Fibroblast of villous mesenchyme (primary cell): ENCODE measurements around the gene MCRIP1. TPM values are rescaled to one million over a fixed set of nuclear protein-coding genes. Genes with fewer than 3 reads are reported as not detected.

Experiments
- DNase-seq: peaks from one replicate; pipeline ENCODE4 v3.0.0-alpha.2; 2010; ENCODE audit warnings: low read depth
- H3K4me3 ChIP-seq: 2 replicates; pipeline ENCODE4 v1.5.1; 2011; ENCODE audit warnings: low read depth, mild to moderate bottlenecking, low read length
- total RNA-seq: library from RNA; depleted of rRNA; stranded (reverse); fragments of >200 nt; gene quantifications from 2 replicates; pipeline ENCODE4 v1.2.3, GENCODE V29; 2012
- TF ChIP-seq, protein P1 (sequence below): IDR thresholded peaks from 2 replicates; pipeline ENCODE4 v1.5.1; 2012; ENCODE audit warnings: low read depth, mild to moderate bottlenecking, low read length; ENCODE audit not compliant: insufficient read depth

MCRIP1 gene
- total RNA-seq, 1 donor = 55.7 TPM

DNA sequence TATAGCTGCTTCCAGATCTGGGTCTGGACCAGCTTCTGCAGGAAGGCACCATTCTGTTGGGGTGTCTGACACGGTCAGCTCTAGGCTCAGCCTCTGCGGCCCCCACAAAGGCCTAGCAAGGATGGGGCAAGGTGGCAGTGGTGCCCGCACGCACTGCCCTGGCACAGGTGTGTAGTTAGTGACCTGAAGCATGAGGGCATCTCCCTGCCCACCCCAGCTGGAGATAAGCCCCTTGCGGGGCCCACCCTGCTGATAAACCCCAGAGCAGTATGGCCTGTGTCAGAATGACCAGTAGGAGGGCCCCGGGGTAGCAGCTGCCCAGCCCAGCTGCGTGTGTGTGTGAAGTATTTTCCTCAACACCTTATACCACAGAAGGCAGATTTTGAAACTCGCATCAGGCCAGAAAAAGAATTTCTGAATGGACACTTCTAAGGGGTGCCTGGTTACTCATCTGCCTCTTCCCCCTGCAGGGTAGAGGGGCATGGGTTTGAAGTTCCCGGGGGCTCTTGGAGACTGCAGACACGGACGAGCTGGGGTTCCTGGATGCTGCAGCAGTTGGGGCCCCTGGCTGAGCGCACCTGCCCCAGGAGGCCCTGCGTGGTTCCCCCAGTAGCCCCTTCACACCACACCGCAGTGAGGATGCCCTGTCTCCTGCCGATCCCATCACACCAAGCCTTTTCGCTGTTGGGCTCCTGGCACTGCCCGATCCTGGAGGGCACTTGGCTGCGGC is 33.5 kb upstream of the MCRIP1 start:
- TF ChIP-seq, protein P1, sequence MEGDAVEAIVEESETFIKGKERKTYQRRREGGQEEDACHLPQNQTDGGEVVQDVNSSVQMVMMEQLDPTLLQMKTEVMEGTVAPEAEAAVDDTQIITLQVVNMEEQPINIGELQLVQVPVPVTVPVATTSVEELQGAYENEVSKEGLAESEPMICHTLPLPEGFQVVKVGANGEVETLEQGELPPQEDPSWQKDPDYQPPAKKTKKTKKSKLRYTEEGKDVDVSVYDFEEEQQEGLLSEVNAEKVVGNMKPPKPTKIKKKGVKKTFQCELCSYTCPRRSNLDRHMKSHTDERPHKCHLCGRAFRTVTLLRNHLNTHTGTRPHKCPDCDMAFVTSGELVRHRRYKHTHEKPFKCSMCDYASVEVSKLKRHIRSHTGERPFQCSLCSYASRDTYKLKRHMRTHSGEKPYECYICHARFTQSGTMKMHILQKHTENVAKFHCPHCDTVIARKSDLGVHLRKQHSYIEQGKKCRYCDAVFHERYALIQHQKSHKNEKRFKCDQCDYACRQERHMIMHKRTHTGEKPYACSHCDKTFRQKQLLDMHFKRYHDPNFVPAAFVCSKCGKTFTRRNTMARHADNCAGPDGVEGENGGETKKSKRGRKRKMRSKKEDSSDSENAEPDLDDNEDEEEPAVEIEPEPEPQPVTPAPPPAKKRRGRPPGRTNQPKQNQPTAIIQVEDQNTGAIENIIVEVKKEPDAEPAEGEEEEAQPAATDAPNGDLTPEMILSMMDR = no peak
- H3K4me3 ChIP-seq = no peak overlapping the region
- peak; percentile 55 for DNase-seq

DNA sequence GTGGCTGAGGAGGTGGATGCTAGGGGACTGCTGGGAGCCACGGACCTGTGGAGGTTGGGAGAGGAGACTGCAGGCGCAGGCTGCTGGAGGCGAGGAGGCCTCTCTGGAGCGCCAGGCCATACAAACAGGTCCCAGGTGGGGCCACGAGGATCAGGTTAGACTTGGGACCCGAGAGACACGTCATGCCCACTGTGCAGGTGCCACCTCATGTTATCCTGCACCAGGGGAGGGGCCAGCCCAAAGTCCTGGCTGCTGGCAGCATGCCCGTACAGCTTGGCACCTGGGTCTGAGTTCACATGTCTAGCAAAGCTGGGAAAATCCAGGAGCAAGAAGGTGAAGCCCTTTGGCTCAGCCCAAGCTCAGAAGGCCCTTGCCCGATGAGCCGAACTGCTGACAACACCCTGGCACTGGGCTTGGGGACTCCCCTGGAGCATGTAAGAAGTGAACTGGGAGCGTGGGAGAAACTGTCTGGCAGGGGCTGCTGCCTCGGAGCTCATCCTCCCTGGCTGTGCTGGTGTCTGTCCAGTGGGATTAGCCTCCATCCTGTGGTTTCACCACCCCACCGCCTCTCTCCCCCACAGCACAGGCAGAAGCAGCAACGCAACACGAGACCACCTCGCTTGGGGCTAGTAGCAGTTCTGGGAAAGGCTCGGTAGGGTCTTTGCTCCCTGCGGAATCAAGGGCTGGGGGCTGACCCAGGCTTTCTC is 32.8 kb upstream of the MCRIP1 start:
- TF ChIP-seq, protein P1 = no peak
- no peak overlapping the region for H3K4me3 ChIP-seq
- DNase-seq = peak; percentile 87

DNA sequence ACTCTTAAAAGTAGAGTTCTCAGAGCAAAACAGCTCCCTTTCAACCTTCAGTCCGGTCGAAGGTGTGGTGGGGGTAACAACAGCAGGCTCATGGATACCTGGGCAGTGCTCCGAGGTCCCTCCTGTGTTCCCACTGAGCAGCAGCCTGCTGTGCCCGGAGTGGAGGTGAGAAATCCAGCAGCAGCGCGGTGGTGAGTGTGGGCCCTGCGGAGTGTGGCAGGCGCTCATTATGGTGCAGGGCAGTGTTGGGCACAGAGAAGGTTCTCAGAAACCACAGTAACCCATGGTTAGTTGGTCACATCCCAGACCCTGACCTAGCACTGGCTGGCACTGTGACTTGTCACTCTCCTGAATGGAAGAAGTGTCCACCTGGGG is 32.3 kb upstream of the MCRIP1 start:
- H3K4me3 ChIP-seq = no peak overlapping the region
- no peak for DNase-seq
- TF ChIP-seq, protein P1 = no peak

DNA sequence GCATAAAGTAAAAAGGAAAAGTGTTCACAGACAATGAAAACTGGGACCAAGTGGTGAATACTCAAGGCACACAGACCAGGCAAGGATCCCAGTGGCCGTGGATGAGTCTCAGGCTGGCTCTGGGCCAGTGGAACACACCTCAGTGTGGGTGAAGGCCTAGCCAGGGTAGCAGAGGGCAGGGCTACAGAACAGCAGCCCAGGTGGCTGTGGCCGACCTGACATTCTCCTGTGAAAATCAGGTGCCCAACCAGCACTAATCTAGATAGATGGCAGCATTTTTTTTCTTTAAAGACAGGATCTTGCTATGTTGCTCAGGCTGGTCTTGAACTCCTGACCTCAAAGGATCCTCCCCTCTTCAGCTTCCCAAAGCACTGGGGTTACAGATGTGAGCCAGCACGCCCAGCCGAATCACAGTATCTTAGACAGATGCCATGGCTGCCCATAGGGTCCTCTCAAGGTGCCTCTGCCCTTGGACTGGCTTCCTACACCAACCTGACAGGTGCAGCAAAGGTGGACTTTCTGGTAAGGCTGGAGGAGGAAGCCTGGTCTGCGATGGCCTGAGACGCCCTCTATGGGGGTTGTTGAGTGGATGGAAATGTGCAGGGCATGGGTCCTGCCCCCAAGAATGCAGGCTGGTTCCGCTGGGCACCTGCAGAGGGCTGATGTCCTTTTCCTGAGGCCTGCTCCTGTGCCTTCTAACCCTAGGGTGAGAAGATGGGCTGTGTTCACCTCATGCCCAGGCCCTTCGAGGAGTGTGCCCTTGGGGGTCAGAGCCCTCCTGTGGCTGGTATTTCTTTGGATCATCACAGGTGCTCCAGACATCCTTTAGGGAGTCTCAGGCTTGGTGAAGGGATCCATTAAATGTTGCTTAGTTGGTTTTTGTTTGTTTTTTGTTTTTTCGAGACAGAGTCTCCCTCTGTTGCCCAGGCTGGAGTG is 31.0 kb upstream of the MCRIP1 start:
- H3K4me3 ChIP-seq = no peak overlapping the region
- TF ChIP-seq, protein P1 = no peak
- DNase-seq = no peak

DNA sequence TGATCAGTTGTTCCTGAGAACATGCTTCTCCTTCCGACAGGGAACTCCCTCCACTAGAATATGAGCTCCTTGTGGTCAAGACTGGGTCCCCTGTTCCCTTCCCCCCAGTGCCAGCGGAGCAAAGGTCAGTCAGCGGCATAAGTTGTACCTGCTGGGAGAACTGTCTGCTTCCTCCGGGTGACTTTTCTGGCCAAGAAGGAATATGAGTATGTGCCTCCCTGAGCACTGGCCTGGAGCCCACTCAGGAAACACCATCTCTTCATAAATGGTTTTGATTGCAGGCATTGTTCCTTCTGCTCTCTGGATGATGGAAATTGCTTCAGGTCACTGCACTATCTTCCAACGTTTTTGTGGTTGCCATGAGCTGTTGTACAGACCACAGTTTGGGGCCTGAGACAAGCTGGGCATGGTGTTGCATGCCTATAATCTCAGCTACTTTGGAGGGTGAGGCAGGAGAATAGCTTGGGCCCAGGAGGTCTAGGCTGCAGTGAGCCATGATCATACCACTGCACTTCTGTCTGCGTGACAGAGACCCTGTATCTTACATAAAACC is 30.1 kb upstream of the MCRIP1 start:
- H3K4me3 ChIP-seq = no peak overlapping the region
- DNase-seq = no peak
- TF ChIP-seq, protein P1 = no peak

DNA sequence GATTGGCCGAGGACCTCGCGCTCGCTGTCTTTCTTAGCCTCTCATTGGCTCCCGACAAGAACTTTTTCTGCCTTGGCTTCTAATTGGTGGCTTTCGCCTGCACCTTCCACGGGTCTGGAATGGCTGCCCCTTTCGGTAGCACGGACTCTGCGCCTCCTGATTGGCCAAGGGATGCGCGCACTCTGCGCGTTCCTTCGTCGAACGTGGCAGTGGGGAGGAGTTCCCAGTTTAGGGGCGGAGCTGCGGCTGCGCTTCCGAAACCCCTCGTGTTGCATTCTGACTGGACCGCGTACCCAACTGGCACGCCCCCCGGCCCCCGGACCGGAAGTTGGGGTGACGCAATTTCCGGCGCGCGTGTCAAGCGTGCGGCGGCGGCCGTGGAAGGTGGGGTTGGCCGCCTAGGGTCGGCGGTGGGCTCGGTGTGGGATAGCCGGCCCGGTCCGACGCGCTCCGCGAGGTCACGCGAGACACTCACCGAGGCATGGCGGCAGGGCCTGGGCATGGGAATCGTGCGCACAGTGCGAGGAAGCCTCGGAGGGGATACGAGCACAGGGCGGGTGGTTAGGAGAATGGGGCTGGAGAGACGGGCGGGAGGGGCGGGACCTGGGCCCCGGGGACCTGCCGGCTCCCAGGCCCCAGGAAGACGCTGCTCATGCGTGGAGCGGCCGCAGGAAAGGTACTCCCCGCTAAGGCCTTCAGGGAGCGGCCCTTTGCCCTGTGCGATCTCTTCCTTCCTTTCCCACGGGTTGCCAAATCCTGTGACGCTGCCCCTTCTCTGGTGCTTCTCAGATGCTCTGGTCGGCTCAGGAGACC is 27.9 kb upstream of the MCRIP1 start:
- peak; percentile 100 for DNase-seq
- H3K4me3 ChIP-seq = peak overlapping the region; percentile 75

More for the DNA sequence above, 27.9 kb upstream of the MCRIP1 start:
- TF ChIP-seq, protein P1 = no peak
